Karpas-422 (cell line): ENCODE results near the gene MBTD1. TPM values are rescaled to one million over a fixed set of nuclear protein-coding genes. Genes with fewer than 3 reads are reported as not detected.
"Not testable (repeated sequence)": the region's sequence is repeated elsewhere in the genome, so short reads cannot be mapped to it uniquely, and the experiment has no call there.

ENCODE experiments used
- DNase-seq: peaks from one replicate; pipeline ENCODE4 v3.0.0-alpha.2; 2015
- H2AFZ ChIP-seq: fragments of 200-600 bp; sonication (generic); 2 replicates; pipeline ENCODE4 v1.6.1; 2014; ENCODE audit warnings: antibody characterized with exemption, low read length, mixed read lengths
- H3K27ac ChIP-seq: fragments of 200-600 bp; sonication (generic); 2 replicates; pipeline ENCODE4 v1.5.1; 2014; ENCODE audit warnings: mild to moderate bottlenecking, low read length, moderate library complexity
- H3K27me3 ChIP-seq: fragments of 200-600 bp; sonication (generic); 2 replicates; pipeline ENCODE4 v1.6.1; 2014; ENCODE audit warnings: low read length, mixed read lengths
- H3K36me3 ChIP-seq: fragments of 200-600 bp; sonication (generic); 2 replicates; pipeline ENCODE4 v1.6.1; 2014; ENCODE audit warnings: low read length, mixed read lengths; ENCODE audit not compliant: insufficient read depth
- H3K4me1 ChIP-seq: fragments of 200-600 bp; sonication (generic); 2 replicates; pipeline ENCODE4 v1.6.1; 2014; ENCODE audit warnings: mild to moderate bottlenecking, low read length, mixed read lengths
- H3K4me2 ChIP-seq: fragments of 200-600 bp; sonication (generic); 2 replicates; pipeline ENCODE4 v1.6.1; 2014; ENCODE audit warnings: low read length, low read depth, mild to moderate bottlenecking; ENCODE audit not compliant: poor library complexity, severe bottlenecking
- H3K4me3 ChIP-seq: fragments of 200-600 bp; sonication (generic); 2 replicates; pipeline ENCODE4 v1.5.1; 2014; ENCODE audit warnings: mild to moderate bottlenecking, antibody characterized with exemption, low read length, mixed read lengths
- H3K79me2 ChIP-seq: fragments of 200-600 bp; sonication (generic); 2 replicates; pipeline ENCODE4 v1.6.1; 2014; ENCODE audit warnings: mild to moderate bottlenecking, low read length, mixed read lengths
- H3K9ac ChIP-seq: fragments of 200-600 bp; sonication (generic); 2 replicates; pipeline ENCODE4 v1.6.0; 2014; ENCODE audit warnings: low read length
- H3K9me2 ChIP-seq: fragments of 200-600 bp; sonication (generic), shearing (Covaris generic); replicated peaks from 2 replicates; pipeline ENCODE4 v1.6.0; 2014; ENCODE audit warnings: mild to moderate bottlenecking, low read length, moderate library complexity; ENCODE audit not compliant: insufficient read depth
- H3K9me3 ChIP-seq: fragments of 300-700, 200-600 bp; sonication (generic); 2 replicates; pipeline ENCODE4 v1.6.1; 2014; ENCODE audit warnings: low read length, mixed read lengths
- H4K20me1 ChIP-seq: fragments of 200-600 bp; sonication (generic); 2 replicates; pipeline ENCODE4 v1.6.1; 2014; ENCODE audit warnings: mild to moderate bottlenecking, antibody characterized with exemption, low read length, low read depth; ENCODE audit not compliant: insufficient read depth
- total RNA-seq: library from RNA; depleted of rRNA; stranded (reverse); fragments of >200 nt; shearing (Covaris generic); gene quantifications from 2 replicates; pipeline ENCODE4 v1.2.3, GENCODE V29; 2014; ENCODE audit warnings: low replicate concordance

The MBTD1 gene
- total RNA-seq, 1 experiment from 2014 or later, result 41.3 TPM

GRCh38 chr17:51275381-51275780 is 15.5 kb upstream of the MBTD1 start:
- peaks cover 56% of the 10 kb centered on the region for H3K36me3 ChIP-seq
- peaks cover 60% of the 10 kb centered on the region for H3K79me2 ChIP-seq
- no peak overlapping the region for H3K4me2 ChIP-seq
- no peak overlapping the region for H3K9ac ChIP-seq
- DNase-seq, result no peak
- H3K27me3 ChIP-seq, result no peaks in the 10 kb centered on the region
- no peak overlapping the region for H3K27ac ChIP-seq
- H2AFZ ChIP-seq, result no peak overlapping the region
- H3K4me3 ChIP-seq, result no peak overlapping the region
- H3K9me2 ChIP-seq, result no peaks in the 10 kb centered on the region
- no peaks in the 10 kb centered on the region for H3K9me3 ChIP-seq
- H4K20me1 ChIP-seq, result no peaks in the 10 kb centered on the region
- no peaks in the 10 kb centered on the region for H3K4me1 ChIP-seq

GRCh38 chr17:51272812-51273211 is 13.0 kb upstream of the MBTD1 start:
- no peaks in the 10 kb centered on the region for H3K4me1 ChIP-seq
- no peak overlapping the region for H3K4me2 ChIP-seq
- H2AFZ ChIP-seq, result no peak overlapping the region
- H4K20me1 ChIP-seq, result no peaks in the 10 kb centered on the region
- H3K9ac ChIP-seq, result no peak overlapping the region
- DNase-seq, result no peak
- H3K27ac ChIP-seq, result no peak overlapping the region
- peaks cover 69% of the 10 kb centered on the region for H3K79me2 ChIP-seq
- no peaks in the 10 kb centered on the region for H3K9me3 ChIP-seq
- H3K27me3 ChIP-seq, result no peaks in the 10 kb centered on the region
- H3K9me2 ChIP-seq, result no peaks in the 10 kb centered on the region
- peaks cover 52% of the 10 kb centered on the region for H3K36me3 ChIP-seq
- H3K4me3 ChIP-seq, result no peak overlapping the region

GRCh38 chr17:51270636-51271035 is 10.8 kb upstream of the MBTD1 start:
- Histone ChIP-seq H3K36me3 (peaks cover 51% of the 10 kb centered on the region; the same call in 1 of the 2 replicates), H4K20me1 (no peaks in the 10 kb centered on the region), H3K9ac (no peak overlapping the region), H2AFZ (no peak overlapping the region), H3K27ac (no peak overlapping the region), H3K27me3 (no peaks in the 10 kb centered on the region), H3K4me1 (no peaks in the 10 kb centered on the region), H3K4me2 (no peak overlapping the region), H3K79me2 (peaks cover 80% of the 10 kb centered on the region), H3K4me3 (no peak overlapping the region), H3K9me3 (no peaks in the 10 kb centered on the region), H3K9me2 (no peaks in the 10 kb centered on the region)
- DNase-seq, result no peak

GRCh38 chr17:51269991-51270390 is 10.1 kb upstream of the MBTD1 start:
- no peak overlapping the region for H3K4me2 ChIP-seq
- H3K9me3 ChIP-seq, result no peaks in the 10 kb centered on the region
- H3K4me3 ChIP-seq, result no peak overlapping the region
- no peaks in the 10 kb centered on the region for H3K9me2 ChIP-seq
- H3K27ac ChIP-seq, result no peak overlapping the region
- peaks cover 80% of the 10 kb centered on the region for H3K79me2 ChIP-seq
- H4K20me1 ChIP-seq, result no peaks in the 10 kb centered on the region
- peaks cover 45% of the 10 kb centered on the region; the same call in 1 of the 2 replicates for H3K36me3 ChIP-seq
- DNase-seq, result no peak
- H3K27me3 ChIP-seq, result no peaks in the 10 kb centered on the region
- no peak overlapping the region for H3K9ac ChIP-seq
- H3K4me1 ChIP-seq, result no peaks in the 10 kb centered on the region
- no peak overlapping the region for H2AFZ ChIP-seq

GRCh38 chr17:51264466-51264865 is 4.6 kb upstream of the MBTD1 start:
- not testable (repeated sequence) for H3K9me2 ChIP-seq, H3K4me2 ChIP-seq, H3K27ac ChIP-seq, H3K4me3 ChIP-seq, H3K27me3 ChIP-seq, H3K9ac ChIP-seq, DNase-seq, H3K9me3 ChIP-seq, H4K20me1 ChIP-seq, H2AFZ ChIP-seq
- Histone ChIP-seq H3K79me2 (peaks cover 90% of the 10 kb centered on the region), H3K36me3 (peaks cover 50% of the 10 kb centered on the region), H3K4me1 (peaks cover 16% of the 10 kb centered on the region)

- H3K4me1 ChIP-seq, result peaks cover 25% of the 10 kb centered on the region
- H3K4me2 ChIP-seq, result peak overlapping the region; percentile 23
- no peak overlapping the region for H3K9ac ChIP-seq
- peaks cover 19% of the 10 kb centered on the region; the same call in 1 of the 2 replicates for H4K20me1 ChIP-seq
- no peaks in the 10 kb centered on the region for H3K27me3 ChIP-seq
- H3K9me3 ChIP-seq, result no peaks in the 10 kb centered on the region
- peaks cover 48% of the 10 kb centered on the region for H3K36me3 ChIP-seq
- peaks cover 93% of the 10 kb centered on the region for H3K79me2 ChIP-seq
- no peak overlapping the region for H2AFZ ChIP-seq
- no peak overlapping the region for H3K4me3 ChIP-seq
- DNase-seq, result no peak
- no peak overlapping the region for H3K27ac ChIP-seq
- H3K9me2 ChIP-seq, result no peaks in the 10 kb centered on the region
Observed at GRCh38 chr17:51263006-51263405, 3.2 kb upstream of the MBTD1 start.

GRCh38 chr17:51261024-51261963 is 1.4 kb upstream of the MBTD1 start:
- H3K9me2 ChIP-seq, result no peaks in the 10 kb centered on the region
- no peak overlapping the region for H2AFZ ChIP-seq
- peak overlapping the region; percentile 85 for H3K27ac ChIP-seq
- peak overlapping the region; percentile 81 for H3K4me3 ChIP-seq
- H3K27me3 ChIP-seq, result no peaks in the 10 kb centered on the region
- peaks cover 19% of the 10 kb centered on the region; the same call in 1 of the 2 replicates for H4K20me1 ChIP-seq
- H3K36me3 ChIP-seq, result peaks cover 50% of the 10 kb centered on the region
- H3K4me2 ChIP-seq, result peak overlapping the region; percentile 72
- H3K9me3 ChIP-seq, result no peaks in the 10 kb centered on the region
- H3K4me1 ChIP-seq, result peaks cover 41% of the 10 kb centered on the region
- peaks cover 96% of the 10 kb centered on the region for H3K79me2 ChIP-seq
- DNase-seq, result no peak
- H3K9ac ChIP-seq, result peak overlapping the region; percentile 91

GRCh38 chr17:51260237-51261023 is 581 bp upstream of the MBTD1 start, which contains the start of gene UTP18:
UTP18 (plus strand) TSS chr17:51260546; CDS start chr17:51260585, 39 bp downstream.
- Histone ChIP-seq H3K9ac (peak within 1 kb of the TSS; percentile 91), H3K4me2 (peak within 1 kb of the TSS; percentile 72), H4K20me1 (peaks cover 19% of the 10 kb centered on the region; the same call in 1 of the 2 replicates), H3K9me2 (no peaks in the 10 kb centered on the region), H3K27ac (peak within 1 kb of the TSS; percentile 85), H3K79me2 (peaks cover 97% of the 10 kb centered on the region), H2AFZ (peak within 1 kb of the TSS; percentile 39; the same call in 1 of the 2 replicates), H3K4me1 (peaks cover 41% of the 10 kb centered on the region), H3K9me3 (no peaks in the 10 kb centered on the region), H3K36me3 (peaks cover 53% of the 10 kb centered on the region), H3K27me3 (no peaks in the 10 kb centered on the region), H3K4me3 (peak within 1 kb of the TSS; percentile 81)
- DNase-seq, result peak; percentile 98
